Breast epithelium (tissue), 3 donors: Measurements from ENCODE around the gene CERKL.

Source experiments
- POLR2A ChIP-seq: fragments of 450-650 bp; IDR thresholded peaks from one replicate; pipeline ENCODE4 v1.6.1; 2016; ENCODE audit warnings: antibody characterized with exemption, mild to moderate bottlenecking, moderate library complexity
- POLR2AphosphoS5 ChIP-seq, 3 donors: sonication (generic); formaldehyde crosslinking; IDR thresholded peaks; one replicate each; pipeline ENCODE4 v1.6.1; 2017; ENCODE audit warnings: antibody characterized with exemption in 3 of 3
- TF ChIP-seq, protein P1 (sequence below), 3 donors: fragments of 450-650 bp; IDR thresholded peaks; one replicate each; pipeline ENCODE4 v1.5.1; 2016 to 2017; ENCODE audit warnings: antibody characterized with exemption in 3 of 3, mild to moderate bottlenecking in 3 of 3, moderate library complexity in 3 of 3

- TF ChIP-seq, protein P1, sequence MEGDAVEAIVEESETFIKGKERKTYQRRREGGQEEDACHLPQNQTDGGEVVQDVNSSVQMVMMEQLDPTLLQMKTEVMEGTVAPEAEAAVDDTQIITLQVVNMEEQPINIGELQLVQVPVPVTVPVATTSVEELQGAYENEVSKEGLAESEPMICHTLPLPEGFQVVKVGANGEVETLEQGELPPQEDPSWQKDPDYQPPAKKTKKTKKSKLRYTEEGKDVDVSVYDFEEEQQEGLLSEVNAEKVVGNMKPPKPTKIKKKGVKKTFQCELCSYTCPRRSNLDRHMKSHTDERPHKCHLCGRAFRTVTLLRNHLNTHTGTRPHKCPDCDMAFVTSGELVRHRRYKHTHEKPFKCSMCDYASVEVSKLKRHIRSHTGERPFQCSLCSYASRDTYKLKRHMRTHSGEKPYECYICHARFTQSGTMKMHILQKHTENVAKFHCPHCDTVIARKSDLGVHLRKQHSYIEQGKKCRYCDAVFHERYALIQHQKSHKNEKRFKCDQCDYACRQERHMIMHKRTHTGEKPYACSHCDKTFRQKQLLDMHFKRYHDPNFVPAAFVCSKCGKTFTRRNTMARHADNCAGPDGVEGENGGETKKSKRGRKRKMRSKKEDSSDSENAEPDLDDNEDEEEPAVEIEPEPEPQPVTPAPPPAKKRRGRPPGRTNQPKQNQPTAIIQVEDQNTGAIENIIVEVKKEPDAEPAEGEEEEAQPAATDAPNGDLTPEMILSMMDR (IDR thresholded peaks at IDR 0.05), result no peak
- no peak for TF ChIP-seq POLR2A
- TF ChIP-seq POLR2AphosphoS5 (IDR thresholded peaks at IDR 0.05), result no peak
Measured at GRCh38 chr2:181667234-181667633, 10.3 kb upstream of the CERKL start.
